ENCODE measurements around the gene B9D1.
A peak's percentile ranks its signal among the peaks of the same experiment; 100 is the strongest.

Gene B9D1

DNA sequence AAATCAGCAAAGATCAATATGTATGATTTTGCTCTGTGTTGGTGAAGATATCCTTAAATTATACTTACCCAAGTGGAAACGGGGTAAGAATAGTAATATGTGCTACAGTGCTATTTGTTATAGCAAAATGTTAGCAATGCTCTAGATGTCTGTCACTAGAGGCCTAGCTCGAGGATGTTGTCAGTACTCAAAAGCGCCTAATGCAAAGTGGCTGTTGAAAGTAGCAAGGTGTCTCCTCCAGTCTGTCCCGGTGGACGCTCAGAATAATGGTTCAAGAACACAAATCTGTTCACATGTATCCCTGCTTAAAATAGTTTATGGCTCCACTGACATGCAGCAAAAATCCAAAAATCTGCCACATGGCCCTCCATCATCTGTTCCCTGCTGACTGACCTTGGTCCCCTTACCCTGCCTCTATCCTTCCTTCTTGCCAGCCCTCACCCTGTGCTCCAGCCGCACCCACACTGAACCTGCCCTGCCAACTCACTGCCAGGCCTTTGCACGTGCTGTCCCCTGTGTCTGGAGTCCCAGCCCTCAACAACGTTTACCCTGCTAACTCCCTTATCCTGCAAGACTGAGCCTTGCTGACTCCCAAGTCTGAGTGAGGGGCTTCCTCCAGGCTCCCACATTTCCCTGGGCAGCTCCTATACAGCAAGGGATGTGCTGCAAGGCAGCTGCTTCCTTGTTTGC, 38.9 kb upstream of the B9D1 start:
- TF ChIP-seq, protein P1, sequence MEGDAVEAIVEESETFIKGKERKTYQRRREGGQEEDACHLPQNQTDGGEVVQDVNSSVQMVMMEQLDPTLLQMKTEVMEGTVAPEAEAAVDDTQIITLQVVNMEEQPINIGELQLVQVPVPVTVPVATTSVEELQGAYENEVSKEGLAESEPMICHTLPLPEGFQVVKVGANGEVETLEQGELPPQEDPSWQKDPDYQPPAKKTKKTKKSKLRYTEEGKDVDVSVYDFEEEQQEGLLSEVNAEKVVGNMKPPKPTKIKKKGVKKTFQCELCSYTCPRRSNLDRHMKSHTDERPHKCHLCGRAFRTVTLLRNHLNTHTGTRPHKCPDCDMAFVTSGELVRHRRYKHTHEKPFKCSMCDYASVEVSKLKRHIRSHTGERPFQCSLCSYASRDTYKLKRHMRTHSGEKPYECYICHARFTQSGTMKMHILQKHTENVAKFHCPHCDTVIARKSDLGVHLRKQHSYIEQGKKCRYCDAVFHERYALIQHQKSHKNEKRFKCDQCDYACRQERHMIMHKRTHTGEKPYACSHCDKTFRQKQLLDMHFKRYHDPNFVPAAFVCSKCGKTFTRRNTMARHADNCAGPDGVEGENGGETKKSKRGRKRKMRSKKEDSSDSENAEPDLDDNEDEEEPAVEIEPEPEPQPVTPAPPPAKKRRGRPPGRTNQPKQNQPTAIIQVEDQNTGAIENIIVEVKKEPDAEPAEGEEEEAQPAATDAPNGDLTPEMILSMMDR (IDR thresholded peaks at IDR 0.05; ENCODE audit: low read depth, low read length), result no peak
- no peak overlapping the region for H3K4me3 ChIP-seq (replicated peaks in 1 of 2; ENCODE audit: low read depth in 2 of 2, low read length in 2 of 2)
- DNase-seq (ENCODE audit: low read depth in 2 of 2), result no peak

GRCh38 chr17:19399750-19400450, 37.4 kb upstream of the B9D1 start:
- no peak overlapping the region for H3K4me3 ChIP-seq (replicated peaks in 1 of 2; ENCODE audit: low read depth in 2 of 2, low read length in 2 of 2)
- TF ChIP-seq, protein P1 (IDR thresholded peaks at IDR 0.05; ENCODE audit: low read depth, low read length), result no peak
- no peak for DNase-seq (ENCODE audit: low read depth in 2 of 2)

GRCh38 chr17:19398301-19399181, 36.0 kb upstream of the B9D1 start:
- peak; percentile 74 to 91 for DNase-seq (ENCODE audit: low read depth in 2 of 2)
- TF ChIP-seq, protein P1 (IDR thresholded peaks at IDR 0.05; ENCODE audit: low read depth, low read length), result no peak
- H3K4me3 ChIP-seq (replicated peaks in 1 of 2; ENCODE audit: low read depth in 2 of 2, low read length in 2 of 2), result no peak overlapping the region

DNA sequence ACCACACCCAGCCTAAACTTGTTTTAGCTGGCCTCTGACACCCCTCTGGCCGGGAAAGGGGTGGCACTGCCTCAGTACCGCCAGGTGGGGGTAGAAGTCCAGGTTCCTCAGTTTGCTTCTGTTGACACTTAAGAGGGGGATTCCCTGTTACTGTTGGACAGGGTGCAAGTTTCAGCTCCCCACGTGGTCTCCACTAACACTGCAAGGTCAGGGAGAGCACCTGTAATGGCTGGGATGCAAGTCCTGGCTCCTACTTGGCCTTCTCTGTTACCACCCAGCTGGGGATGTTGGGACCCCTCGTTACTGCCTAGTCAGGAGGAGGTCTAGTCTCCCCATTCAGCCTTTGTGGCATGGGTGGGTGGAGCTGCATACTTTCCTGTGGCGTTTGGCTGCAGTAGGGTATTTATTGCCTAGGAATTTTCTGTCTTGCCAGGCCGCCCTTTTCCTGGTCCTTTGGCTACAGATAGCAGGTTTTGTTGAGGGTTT, 35.1 kb upstream of the B9D1 start:
- TF ChIP-seq, protein P1 (IDR thresholded peaks at IDR 0.05; ENCODE audit: low read depth, low read length), result no peak
- DNase-seq (ENCODE audit: low read depth in 2 of 2), result no peak

GRCh38 chr17:19392303-19392702, 29.8 kb upstream of the B9D1 start:
- TF ChIP-seq, protein P1 (IDR thresholded peaks at IDR 0.05; ENCODE audit: low read depth, low read length), result no peak
- H3K4me3 ChIP-seq (replicated peaks in 1 of 2; ENCODE audit: low read depth in 2 of 2, low read length in 2 of 2), result no peak overlapping the region
- no peak for DNase-seq (ENCODE audit: low read depth in 2 of 2)

More for the DNA sequence above, 35.1 kb upstream of the B9D1 start:
- H3K4me3 ChIP-seq (replicated peaks in 1 of 2; ENCODE audit: low read depth in 2 of 2, low read length in 2 of 2), result no peak overlapping the region

- DNase-seq (ENCODE audit: low read depth in 2 of 2), result no peak
- H3K4me3 ChIP-seq (replicated peaks in 1 of 2; ENCODE audit: low read depth in 2 of 2, low read length in 2 of 2), result no peak overlapping the region
- TF ChIP-seq, protein P1 (IDR thresholded peaks at IDR 0.05; ENCODE audit: low read depth, low read length), result no peak
Observed at GRCh38 chr17:19391432-19391831, 28.9 kb upstream of the B9D1 start.

All from cardiac fibroblast (primary cell).